HG02610 (cell line): ENCODE results near the gene P2RY8.
A peak's percentile ranks its signal among the peaks of the same experiment; 100 is the strongest.
"Not testable (repeated sequence)": the region's sequence is repeated elsewhere in the genome, so short reads cannot be mapped to it uniquely, and the experiment has no call there.

Experiments used
- ATAC-seq: cut with Tn5 transposase; IDR thresholded peaks from one replicate; pipeline ENCODE4 v1.9.1; 2021; ENCODE audit warnings: mild to moderate bottlenecking, moderate library complexity; ENCODE audit not compliant: unreplicated experiment

Gene P2RY8

DNA sequence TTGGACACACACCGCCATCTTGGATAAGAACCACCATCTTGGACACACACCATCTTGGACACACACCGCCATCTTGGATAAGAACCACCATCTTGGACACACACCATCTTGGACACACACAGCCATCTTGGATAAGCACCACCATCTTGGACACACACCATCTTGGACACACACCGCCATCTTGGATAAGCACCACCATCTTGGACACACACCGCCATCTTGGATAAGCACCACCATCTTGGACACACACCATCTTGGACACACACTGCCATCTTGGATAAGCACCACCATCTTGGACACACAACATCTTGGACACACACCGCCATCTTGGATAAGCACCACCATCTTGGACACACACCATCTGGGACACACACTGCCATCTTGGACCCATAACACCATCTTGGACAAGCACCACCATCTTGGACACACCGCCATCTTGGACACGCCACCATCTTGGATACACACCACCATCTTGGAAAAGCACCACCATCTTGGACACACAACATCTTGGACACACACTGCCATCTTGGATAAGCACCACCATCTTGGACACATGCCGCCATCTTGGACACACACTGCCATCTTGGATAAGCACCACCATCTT lies 88.9 kb downstream of the P2RY8 start:
- not testable (repeated sequence) for ATAC-seq

DNA sequence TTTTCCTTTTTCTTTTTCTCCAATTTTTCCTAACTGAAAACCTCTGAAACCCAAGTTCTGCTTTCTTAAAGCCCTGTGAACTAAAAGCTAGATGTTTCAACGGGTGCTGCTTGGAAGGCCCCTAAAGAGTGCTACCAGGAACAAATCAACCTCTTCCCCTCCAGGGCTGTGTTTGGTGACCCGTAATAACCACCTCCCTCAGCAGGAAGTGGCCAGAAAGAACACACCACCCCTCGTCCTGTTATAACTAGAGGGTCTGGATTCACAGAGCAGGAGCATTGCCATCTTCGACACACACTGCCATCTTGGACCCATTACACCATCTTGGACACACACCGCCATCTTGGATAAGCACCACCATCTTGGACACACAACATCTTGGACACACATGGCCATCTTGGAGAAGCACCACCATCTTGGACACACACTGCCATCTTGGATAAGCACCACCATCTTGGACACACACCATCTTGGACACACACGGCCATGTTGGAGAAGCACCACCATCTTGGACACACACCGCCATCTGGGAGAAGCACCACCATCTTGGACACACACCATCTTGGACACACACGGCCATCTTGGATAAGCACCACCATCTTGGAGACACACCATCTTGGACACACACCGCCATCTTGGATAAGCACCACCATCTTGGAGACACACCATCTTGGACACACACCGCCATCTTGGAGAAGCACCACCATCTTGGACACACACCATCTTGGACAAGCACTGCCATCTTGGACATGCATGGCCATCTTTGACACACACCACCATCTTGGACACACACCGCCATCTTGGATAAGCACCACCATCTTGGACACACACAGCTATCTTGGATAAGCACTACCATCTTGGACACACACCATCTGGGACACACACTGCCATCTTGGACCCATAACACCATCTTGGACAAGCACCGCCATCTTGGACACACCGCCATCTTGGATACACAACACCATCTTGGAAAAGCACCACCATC lies 89.7 kb downstream of the P2RY8 start:
- ATAC-seq = peak; percentile 39

GRCh38 chrX:1444561-1445500 lies 92.2 kb downstream of the P2RY8 start:
- no peak for ATAC-seq

DNA sequence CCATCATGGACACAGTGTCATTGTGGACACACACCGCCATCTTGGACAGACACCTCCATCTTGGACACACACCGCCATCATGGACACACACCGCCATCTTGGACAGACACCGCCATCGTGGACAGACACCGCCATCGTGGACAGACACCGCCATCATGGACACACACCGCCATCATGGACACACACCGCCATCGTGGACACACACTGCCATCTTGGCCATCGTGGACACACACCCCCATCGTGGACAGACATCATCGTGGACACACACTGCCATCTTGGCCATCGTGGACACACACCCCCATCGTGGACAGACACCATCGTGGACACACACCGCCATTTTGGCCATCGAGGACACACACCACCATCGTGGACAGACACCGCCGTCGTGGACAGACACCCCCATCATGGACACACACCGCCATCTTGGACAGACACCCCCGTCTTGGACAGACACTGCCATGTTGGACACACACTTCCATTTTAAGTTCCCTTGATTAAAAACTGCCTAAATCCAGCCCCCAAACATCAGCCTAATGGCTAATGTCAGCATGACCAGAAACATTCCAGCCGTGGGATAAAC lies 93.4 kb downstream of the P2RY8 start:
- ATAC-seq = no peak

DNA sequence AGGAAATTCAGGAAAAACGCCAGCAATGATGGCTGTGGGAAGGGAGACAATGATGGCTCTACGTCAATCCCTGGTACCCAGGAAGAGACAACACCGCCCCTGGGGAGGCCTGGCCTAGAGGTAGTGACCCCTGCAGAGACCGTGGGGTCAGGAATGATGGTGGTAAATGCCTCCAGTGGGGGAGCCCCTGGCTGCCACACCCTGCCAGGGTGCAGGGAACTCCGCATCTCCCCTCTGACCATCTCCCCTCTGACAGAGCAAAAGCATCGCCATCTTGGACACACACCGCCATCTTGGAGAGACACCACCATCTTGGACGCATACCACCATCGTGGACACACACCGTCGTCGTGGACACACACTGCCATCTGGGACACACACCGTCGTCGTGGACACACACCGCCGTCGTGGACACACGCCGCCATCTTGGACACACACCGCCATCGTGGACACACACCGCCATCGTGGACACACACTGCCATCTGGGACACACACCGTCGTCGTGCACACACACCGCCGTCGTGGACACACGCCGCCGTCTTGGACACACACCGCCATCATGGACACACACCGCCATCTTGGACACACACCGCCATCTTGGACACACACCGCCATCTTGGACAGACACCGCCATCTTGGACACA lies 94.1 kb downstream of the P2RY8 start:
- no peak for ATAC-seq

DNA sequence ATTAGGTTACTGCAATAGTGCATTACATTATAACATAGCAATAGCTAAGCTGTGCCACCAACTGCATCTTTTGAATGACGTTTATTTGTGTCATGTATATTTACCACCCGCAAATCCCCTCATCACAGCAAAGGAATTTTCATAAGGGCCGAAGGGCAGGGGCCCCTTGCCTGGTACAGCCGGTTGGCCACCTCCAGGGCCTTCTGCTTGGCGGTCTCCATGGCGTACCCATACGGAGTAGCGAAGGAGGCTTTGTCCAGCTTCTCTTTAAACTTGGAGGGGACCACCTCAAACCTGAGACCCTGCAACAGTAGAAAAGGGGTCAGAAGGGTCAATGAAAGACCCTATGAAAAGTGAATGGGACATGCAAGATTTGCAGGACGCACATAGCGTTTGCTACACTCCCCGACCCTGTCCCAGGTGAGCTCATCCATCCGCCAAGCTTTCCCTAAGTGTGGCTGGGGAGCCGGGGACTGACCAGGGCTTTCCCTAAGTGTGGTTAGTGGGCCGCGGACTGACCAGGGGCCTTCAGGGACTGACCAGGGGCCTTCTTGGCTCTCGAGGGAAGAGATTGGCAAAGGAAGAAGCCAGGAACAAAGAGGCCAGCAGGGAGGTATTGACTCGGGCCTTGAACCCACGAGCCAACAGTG lies 94.8 kb downstream of the P2RY8 start:
- ATAC-seq = no peak

DNA sequence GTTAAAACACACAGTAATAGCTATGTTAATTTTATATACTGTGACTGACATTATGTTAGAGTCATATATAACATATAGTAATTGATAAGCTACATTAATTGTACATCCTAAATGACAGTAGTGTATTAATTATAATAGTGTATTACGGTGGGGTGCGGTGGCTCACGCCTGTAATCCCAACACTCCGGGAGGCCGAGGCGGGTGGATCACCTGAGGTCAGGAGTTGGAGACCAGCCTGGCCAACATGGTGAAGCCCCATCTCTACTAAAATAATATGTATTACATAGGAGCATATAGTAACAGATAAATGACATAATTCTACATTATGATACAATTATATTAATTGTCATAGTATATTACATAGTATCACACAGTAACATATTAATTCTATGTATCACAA lies 96.5 kb downstream of the P2RY8 start:
- no peak for ATAC-seq

DNA sequence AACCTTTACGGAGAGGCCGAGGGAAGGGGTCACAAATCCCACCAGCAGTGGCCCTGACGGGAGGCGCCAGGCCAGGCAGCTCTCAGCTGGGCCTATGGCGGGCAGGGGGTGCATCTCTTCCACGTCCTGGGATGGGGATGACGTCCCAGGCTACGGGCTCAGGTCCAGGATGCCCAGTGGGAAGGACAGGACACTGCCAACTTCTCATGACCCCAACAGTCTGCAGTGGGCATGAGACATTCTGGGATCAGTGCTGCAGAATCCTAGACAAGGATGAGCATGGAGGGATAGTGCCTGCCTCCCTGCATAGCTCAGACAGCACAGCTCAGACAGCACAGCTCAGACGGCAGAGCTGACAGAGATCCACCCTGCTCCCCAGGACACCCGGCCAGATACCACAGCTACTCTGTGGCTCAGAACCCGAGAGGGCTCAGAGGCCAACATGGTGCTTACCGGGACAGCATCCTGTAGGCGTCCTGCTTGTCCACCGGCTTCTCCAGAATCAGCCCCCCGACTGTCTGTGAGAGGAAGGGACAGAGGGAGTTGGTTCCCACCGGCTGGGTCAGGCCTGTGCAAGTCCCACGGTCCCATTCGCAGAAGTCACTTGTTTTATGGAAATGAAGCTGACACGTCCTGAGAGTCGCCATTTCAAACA lies 101.6 kb downstream of the P2RY8 start:
- ATAC-seq = no peak

- no peak for ATAC-seq
Observed at GRCh38 chrX:1434871-1435240, 102.1 kb downstream of the P2RY8 start.

GRCh38 chrX:1433646-1434357 lies 103.2 kb downstream of the P2RY8 start:
- no peak for ATAC-seq

DNA sequence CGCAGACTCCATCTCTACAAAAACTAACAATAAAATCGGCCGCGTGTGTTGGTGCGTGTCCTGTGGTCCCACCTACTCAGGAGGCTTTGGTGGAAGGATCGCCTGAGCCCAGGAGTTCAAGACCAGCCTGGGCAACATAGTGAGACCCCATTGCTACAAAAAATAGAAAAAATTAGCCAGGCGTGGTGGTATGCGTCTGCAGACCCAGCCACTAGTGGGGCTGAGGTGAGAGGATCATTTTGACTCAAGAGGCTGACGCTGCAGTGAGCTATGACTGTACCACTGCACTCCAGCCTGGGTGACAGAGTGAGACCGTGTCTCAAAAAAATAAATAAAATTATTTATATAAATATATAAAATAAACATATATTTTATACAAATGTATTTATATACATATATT lies 106.5 kb downstream of the P2RY8 start:
- no peak for ATAC-seq

DNA sequence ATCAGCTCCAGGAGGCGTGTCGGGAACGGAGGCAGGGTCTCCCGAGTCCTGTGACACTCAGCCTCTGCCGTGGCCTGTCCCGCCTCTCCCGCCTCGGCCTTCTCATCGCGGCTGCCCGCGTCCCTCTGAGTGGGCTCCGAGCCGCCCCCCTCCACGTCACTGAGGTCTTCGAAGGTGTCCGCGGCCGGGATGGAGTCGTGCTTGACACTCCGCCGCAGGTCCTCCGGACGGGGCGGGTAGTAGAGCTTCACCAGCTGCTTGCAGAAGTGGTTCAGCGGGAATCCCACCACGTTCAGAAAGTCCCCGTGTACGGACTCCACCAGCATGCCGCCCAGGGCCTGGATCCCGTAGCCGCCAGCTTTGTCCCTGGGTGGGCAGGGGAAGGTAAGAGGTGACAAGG lies 109.2 kb downstream of the P2RY8 start:
- no peak for ATAC-seq

GRCh38 chrX:1426321-1426720 lies 110.7 kb downstream of the P2RY8 start:
- ATAC-seq = not testable (repeated sequence)

GRCh38 chrX:1425381-1425780 lies 111.6 kb downstream of the P2RY8 start:
- no peak for ATAC-seq

GRCh38 chrX:1424147-1424851 lies 112.7 kb downstream of the P2RY8 start:
- no peak for ATAC-seq

DNA sequence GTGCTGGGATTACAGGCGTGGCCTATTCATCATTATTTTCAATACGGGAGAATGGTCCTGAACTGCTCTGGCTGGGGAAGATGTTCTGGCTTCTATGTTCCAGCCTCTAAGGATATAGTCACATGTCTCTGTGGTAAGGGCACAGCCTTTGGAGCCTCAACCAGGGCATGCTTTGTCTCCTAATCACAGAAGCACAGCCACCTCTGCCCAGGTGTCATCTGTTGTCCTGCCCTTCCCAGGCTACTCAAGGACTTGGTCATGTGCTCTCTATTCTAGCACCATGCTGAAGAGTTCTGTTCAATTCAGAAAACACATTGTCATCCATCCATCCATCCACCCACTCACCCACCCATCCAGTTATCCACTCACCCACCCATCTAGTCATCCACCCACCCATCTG lies 113.8 kb downstream of the P2RY8 start:
- no peak for ATAC-seq

DNA sequence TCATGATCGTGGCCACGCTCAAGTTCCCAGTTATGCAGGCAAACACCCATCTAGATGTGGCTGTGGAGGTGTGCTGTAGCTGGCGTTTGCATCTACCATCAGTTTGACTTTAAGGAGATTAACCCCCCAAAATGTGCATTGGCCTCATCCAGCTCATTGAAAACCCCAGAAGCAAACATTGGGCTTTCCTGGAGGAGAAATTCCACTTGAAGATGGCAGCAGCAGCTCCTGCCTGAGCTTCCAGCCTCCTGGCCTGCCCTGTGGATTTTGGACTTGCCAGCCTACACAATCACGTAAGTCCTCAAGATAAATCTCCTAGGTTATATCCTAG lies 114.9 kb downstream of the P2RY8 start:
- no peak for ATAC-seq

DNA sequence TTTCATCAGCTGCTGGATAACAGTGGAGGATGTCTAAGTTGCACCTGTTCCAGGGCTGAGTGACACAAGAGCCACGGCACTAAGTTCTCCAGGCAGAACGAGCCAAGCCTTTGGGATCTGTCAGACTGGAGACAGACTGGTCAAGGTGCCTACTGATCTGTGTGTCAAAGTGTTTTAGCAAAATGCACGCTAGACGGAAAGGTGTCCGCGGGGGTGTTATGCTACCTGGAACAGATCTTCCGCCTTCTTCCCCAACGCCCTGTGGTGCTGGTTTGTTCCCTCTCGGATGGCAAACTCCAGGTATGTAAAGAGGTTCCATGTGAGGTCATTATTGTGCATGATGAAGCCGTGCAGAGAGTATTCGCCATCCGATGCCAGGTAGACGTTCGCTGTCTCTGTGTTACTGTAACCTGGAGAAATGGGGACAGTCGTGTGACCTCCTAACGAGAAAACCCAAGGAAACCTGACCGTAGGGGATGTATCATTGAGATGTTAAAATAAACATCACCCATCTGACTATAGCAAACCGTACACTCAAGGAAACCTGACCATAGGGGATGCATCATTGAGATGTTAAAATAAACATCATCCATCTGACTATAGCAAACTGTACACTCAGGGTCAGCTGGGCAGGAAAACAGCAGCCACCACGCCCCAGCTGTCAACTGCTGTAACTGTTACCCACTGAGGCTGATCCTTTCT lies 115.4 kb downstream of the P2RY8 start:
- ATAC-seq = no peak
